HepG2 (cell line): ENCODE results near the gene CLTCL1. TPM values are rescaled to one million over a fixed set of nuclear protein-coding genes. Genes with fewer than 3 reads are reported as not detected.

Source experiments
- ATAC-seq: fragments of 200-7000 bp; cut with Tn5 transposase; 3 replicates; pipeline ENCODE4 v1.9.1; 2020; ENCODE audit warnings: mild to moderate bottlenecking, moderate library complexity
- BruUV-seq: library from RNA; stranded (reverse); fragments of 400-500 nt; replicated peaks from 2 replicates; lab custom pipeline; 2021; lab: Mats Ljungman, UMichigan
- CTCF ChIA-PET: fragments of 300-600 bp; formaldehyde crosslinking; extraction: SDS; loops from one replicate; lab custom pipeline; 2021; ENCODE audit warnings: low total read pairs, inconsistent platforms, low intra/inter-chr PET ratio; lab: Yijun Ruan, JAX
- POLR2A ChIA-PET: fragments of 350-600 bp; sonication (Branson Sonifier 250); formaldehyde crosslinking; loops from one replicate; lab custom pipeline; 2020; ENCODE audit warnings: antibody characterized with exemption, inconsistent platforms; lab: Yijun Ruan, JAX
- DNase-seq: peaks from one replicate; pipeline ENCODE4 v3.0.0-alpha.2; 2015; ENCODE audit warnings: low spot score
- FAIRE-seq: peaks from 3 replicates; lab custom pipeline; 2011; peaks lifted over from hg19 to GRCh38; lab: Jason Lieb, UNC
- H2AFZ ChIP-seq: one replicate; pipeline ENCODE4 v1.6.1; 2011; ENCODE audit warnings: low read length, inconsistent platforms
- H3K27ac ChIP-seq: fragments of 300-600 bp; 3 replicates; pipeline ENCODE4 v1.8.0; 2011; ENCODE audit warnings: mixed run types, mild to moderate bottlenecking, mixed read lengths, low read length, inconsistent platforms; ENCODE audit not compliant: insufficient read depth; ENCODE audit errors: extremely low read length
- H3K27me3 ChIP-seq, 2 experiments: fragments of 200-600 bp in 1 of 2; 2 replicates in 1 of 2; 3 replicates in 1 of 2; pipeline versions ENCODE4 v1.6.0 to v1.8.0; 2011; ENCODE audit warnings: low read length in 2 of 2, mild to moderate bottlenecking in 2 of 2, moderate library complexity in 2 of 2, inconsistent platforms in 1 of 2; ENCODE audit not compliant: insufficient read depth in 2 of 2, control insufficient read depth in 1 of 2
- H3K36me3 ChIP-seq, 2 experiments: fragments of 200-600 bp in 1 of 2; replicated peaks in 1 of 2; 2 replicates in 1 of 2; 3 replicates in 1 of 2; pipeline versions ENCODE4 v1.5.1 to v1.8.0; 2011; ENCODE audit warnings: low read length in 2 of 2, inconsistent platforms in 1 of 2; ENCODE audit not compliant: insufficient read depth in 2 of 2, control insufficient read depth in 1 of 2
- H3K4me1 ChIP-seq: 2 replicates; pipeline ENCODE4 v1.5.1; 2012; ENCODE audit warnings: low read length, inconsistent platforms; ENCODE audit not compliant: insufficient read depth
- H3K4me2 ChIP-seq: 2 replicates; pipeline ENCODE4 v1.6.0; 2011; ENCODE audit warnings: low read depth, low read length, inconsistent platforms
- H3K4me3 ChIP-seq, 3 experiments: fragments of 200-600 bp in 1 of 3; sonication (generic), shearing (Covaris generic) in 1 of 3; replicated peaks in 1 of 3; 2 replicates each; pipeline ENCODE4 v1.5.1; 2011 to 2016; ENCODE audit warnings: low read length in 3 of 3, inconsistent platforms in 2 of 3, low read depth in 2 of 3, mild to moderate bottlenecking in 2 of 3, control low read depth in 1 of 3, mixed read lengths in 1 of 3; ENCODE audit not compliant: insufficient read depth in 1 of 3
- H3K79me2 ChIP-seq: one replicate; pipeline ENCODE4 v1.6.1; 2011; ENCODE audit warnings: low read length, inconsistent platforms; ENCODE audit not compliant: insufficient read depth
- H3K9ac ChIP-seq: 2 replicates; pipeline ENCODE4 v1.6.0; 2011; ENCODE audit warnings: mild to moderate bottlenecking, low read depth, low read length, inconsistent platforms; ENCODE audit not compliant: insufficient read depth
- H3K9me3 ChIP-seq: 2 replicates; pipeline ENCODE4 v1.5.1; 2012; ENCODE audit warnings: mild to moderate bottlenecking, low read length
- H4K20me1 ChIP-seq: 2 replicates; pipeline ENCODE4 v1.6.0; 2011; ENCODE audit warnings: inconsistent platforms, mild to moderate bottlenecking, low read length, moderate library complexity; ENCODE audit not compliant: insufficient read depth
- BRCA1 ChIP-seq: sonication (generic); formaldehyde crosslinking; IDR thresholded peaks from 2 replicates; pipeline ENCODE4 v1.4.0; 2020; ENCODE audit warnings: missing genetic modification reagents
- FOXO4 ChIP-seq: sonication (generic); formaldehyde crosslinking; conservative IDR thresholded peaks from 2 replicates; pipeline ENCODE4 v1.8.1; 2023; ENCODE audit warnings: missing genetic modification reagents
- FOXP4 ChIP-seq: sonication (generic); formaldehyde crosslinking; IDR thresholded peaks from 2 replicates; pipeline ENCODE4 v1.4.0; 2020; ENCODE audit warnings: missing genetic modification reagents
- HDAC6 ChIP-seq: fragments of 200-600 bp; sonication (generic); IDR thresholded peaks from 2 replicates; pipeline ENCODE4 v1.7.0; 2017; ENCODE audit warnings: mild to moderate bottlenecking, antibody characterized with exemption, low read length, low read depth
- HNF4A ChIP-seq: sonication (generic); formaldehyde crosslinking; IDR thresholded peaks from 2 replicates; pipeline ENCODE4 v1.4.0; 2020; ENCODE audit warnings: missing genetic modification reagents
- STAT6 ChIP-seq: sonication (generic); formaldehyde crosslinking; IDR thresholded peaks from 2 replicates; pipeline ENCODE4 v1.4.0; 2020; ENCODE audit warnings: missing genetic modification reagents, mild to moderate bottlenecking, borderline replicate concordance
- ZBTB10 ChIP-seq: sonication (generic); formaldehyde crosslinking; IDR thresholded peaks from 2 replicates; pipeline ENCODE4 v1.4.0; 2020; ENCODE audit warnings: missing genetic modification reagents, borderline replicate concordance
- ZIK1 ChIP-seq: sonication (generic); formaldehyde crosslinking; IDR thresholded peaks from 2 replicates; pipeline ENCODE4 v1.5.0; 2020; ENCODE audit warnings: mild to moderate bottlenecking, low read depth, missing genetic modification reagents, borderline replicate concordance
- ZNF20 ChIP-seq: sonication (generic); formaldehyde crosslinking; IDR thresholded peaks from 2 replicates; pipeline ENCODE4 v1.4.0; 2020; ENCODE audit warnings: mild to moderate bottlenecking, moderate library complexity, missing genetic modification reagents
- ZNF282 ChIP-seq: fragments of 450-650 bp; IDR thresholded peaks from 2 replicates; pipeline ENCODE4 v1.6.1; 2018; ENCODE audit not compliant: partially characterized antibody
- ZNF362 ChIP-seq: sonication (generic); formaldehyde crosslinking; IDR thresholded peaks from 2 replicates; pipeline ENCODE4 v1.4.0; 2020; ENCODE audit warnings: missing genetic modification reagents, mild to moderate bottlenecking, borderline replicate concordance
- ZNF383 ChIP-seq: sonication (generic); formaldehyde crosslinking; IDR thresholded peaks from 2 replicates; pipeline ENCODE4 v1.4.0; 2020; ENCODE audit warnings: missing genetic modification reagents, mild to moderate bottlenecking, borderline replicate concordance
- WGBS: methylation state at CpG from one replicate; pipeline ENCODE4 v1.1.6; 2017; ENCODE audit warnings: low lambda C conversion rate; 5-methylcytosine and 5-hydroxymethylcytosine counted together
- in situ Hi-C: cut with HindIII; loops from 2 replicates; pipeline ENCODE4 v1.10.0; 2017; ENCODE audit warnings: low pct_unique_long_range_greater_than_20kb; ENCODE audit not compliant: extremely low pct_ligation_motif_present
- intact Hi-C: fragments of 100-400 bp; cut with micrococcal nuclease; formaldehyde crosslinking; loops from one replicate; pipeline ENCODE4 v1.10.0; 2022; ENCODE audit not compliant: unreplicated experiment
- polyA plus RNA-seq, 8 experiments: library from polyadenylated mRNA; depleted of rRNA in 3 of 8; stranded (reverse) in 7 of 8; unstranded in 1 of 8; fragments of >200 nt; fragmentation: Illumina TruSeq in 4 of 8; extraction: Trizol in 4 of 8; gene quantifications; 2 replicates each; pipeline versions ENCODE4 v1.2.1 to v1.2.3, GENCODE V29; 2011 to 2016; ENCODE audit warnings: low read depth in 4 of 8, missing spikeins in 1 of 8, mixed read lengths in 1 of 8; ENCODE audit not compliant: insufficient read depth in 1 of 8
- total RNA-seq, 5 experiments: library from RNA; depleted of rRNA; stranded (reverse); fragments of >200 nt; fragmentation: Illumina TruSeq; extraction: Trizol; gene quantifications; 2 replicates each; pipeline ENCODE4 v1.2.3, GENCODE V29; 2016; ENCODE audit warnings: low read depth in 1 of 5

The CLTCL1 gene
- total and polyA plus RNA-seq, 2 of the 13 experiments (the other 11 are each of a cell fraction or from before 2014, with no cell fraction given), result 8.1 to 10.9 TPM

GRCh38 chr22:19172213-19173046 is 119.1 kb downstream of the CLTCL1 start:
- intact Hi-C loops, result no loop called here
- POLR2A ChIA-PET, result no interaction called here
- TF ChIP-seq BRCA1 (CRISPR knock-in tag) (no peak), ZNF20 (CRISPR knock-in tag) (no peak), ZBTB10 (CRISPR knock-in tag) (no peak), FOXO4 (CRISPR knock-in tag) (0 out of 2 replicates have a peak, but pooled peaks have one; percentile 53), ZIK1 (CRISPR knock-in tag) (0 out of 2 replicates have a peak, but pooled peaks have one; percentile 27), HDAC6 (no peak), ZNF282 (no peak), STAT6 (CRISPR knock-in tag) (no peak), ZNF362 (CRISPR knock-in tag) (no peak), ZNF383 (CRISPR knock-in tag) (no peak), FOXP4 (CRISPR knock-in tag) (no peak), HNF4A (CRISPR knock-in tag) (0 out of 2 replicates have a peak, but pooled peaks have one; percentile 3)

More at GRCh38 chr22:19172213-19173046, 119.1 kb downstream of the CLTCL1 start:
- ATAC-seq (no peak), FAIRE-seq (no peak), DNase-seq (no peak)
- H2AFZ ChIP-seq, result no peak overlapping the region
- H3K36me3 ChIP-seq, result peaks cover 3 to 15% of the 10 kb centered on the region in 2 experiments; a peak in 3 of 5 replicates
- in situ Hi-C loops, result no loop called here
- H3K4me3 ChIP-seq, result peak overlapping the region; percentile 95 to 98 (median 97)
- peak overlapping the region; percentile 94 for H3K9ac ChIP-seq
- H4K20me1 ChIP-seq, result peaks cover 29% of the 10 kb centered on the region
- no peaks in the 10 kb centered on the region for H3K9me3 ChIP-seq
- peaks cover 76% of the 10 kb centered on the region for H3K4me1 ChIP-seq
- peaks cover 38% of the 10 kb centered on the region for H3K79me2 ChIP-seq
- H3K4me2 ChIP-seq, result peak overlapping the region; percentile 96
- H3K27me3 ChIP-seq, result peaks cover 3 to 29% of the 10 kb centered on the region in 2 experiments; a peak in 4 of 5 replicates
- CTCF ChIA-PET, result no interaction called here
- WGBS, result 12% methylated on average over 12 of the region's 13 CpGs
- H3K27ac ChIP-seq, result peak overlapping the region; percentile 80
- no TSS peak for BruUV-seq
